ENCODE measurements around the gene CEP170B. TPM values are rescaled to one million over a fixed set of nuclear protein-coding genes. Genes with fewer than 3 reads are reported as not detected.

The CEP170B gene
- total and polyA plus RNA-seq, 2 of the 13 experiments (the other 11 are each of a cell fraction or from before 2014, with no cell fraction given), result 4.3 to 8.8 TPM

DNA sequence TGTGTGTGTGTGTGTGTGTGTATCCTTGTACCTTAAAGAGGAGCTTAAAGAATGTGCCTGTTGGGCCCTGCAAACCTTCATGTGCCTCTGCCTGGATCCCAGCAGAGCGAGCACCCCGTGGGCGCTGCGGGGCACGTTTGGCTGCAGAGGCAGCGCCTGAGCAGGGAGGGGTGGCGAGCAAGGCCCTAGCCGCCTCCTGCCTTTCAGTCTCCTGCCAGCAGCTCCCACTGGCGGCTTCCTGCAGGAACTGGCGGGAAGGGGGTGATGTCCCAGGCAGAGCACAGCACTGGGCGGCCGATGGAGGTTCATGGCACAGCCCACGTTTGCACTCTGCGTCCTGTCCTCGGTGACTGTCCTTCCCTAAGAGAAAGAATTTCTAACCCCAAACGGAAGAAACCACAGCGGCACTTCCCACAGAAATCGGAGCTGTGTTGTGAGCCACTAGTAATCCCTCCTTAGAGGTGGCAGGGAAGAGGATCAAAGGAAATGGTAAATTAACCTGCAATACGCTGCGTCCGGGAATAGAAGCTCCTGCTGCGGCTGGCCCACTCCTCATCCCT is 44.3 kb upstream of the CEP170B start (continued):
- TF ChIP-seq, protein P1, sequence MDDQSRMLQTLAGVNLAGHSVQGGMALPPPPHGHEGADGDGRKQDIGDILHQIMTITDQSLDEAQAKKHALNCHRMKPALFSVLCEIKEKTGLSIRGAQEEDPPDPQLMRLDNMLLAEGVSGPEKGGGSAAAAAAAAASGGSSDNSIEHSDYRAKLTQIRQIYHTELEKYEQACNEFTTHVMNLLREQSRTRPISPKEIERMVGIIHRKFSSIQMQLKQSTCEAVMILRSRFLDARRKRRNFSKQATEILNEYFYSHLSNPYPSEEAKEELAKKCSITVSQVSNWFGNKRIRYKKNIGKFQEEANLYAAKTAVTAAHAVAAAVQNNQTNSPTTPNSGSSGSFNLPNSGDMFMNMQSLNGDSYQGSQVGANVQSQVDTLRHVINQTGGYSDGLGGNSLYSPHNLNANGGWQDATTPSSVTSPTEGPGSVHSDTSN (CRISPR knock-in tag; IDR thresholded peaks at IDR 0.05; ENCODE audit: borderline replicate concordance), result no peak
- TF ChIP-seq RBFOX2 (IDR thresholded peaks at IDR 0.05; ENCODE audit: low read depth, low read length) (0 out of 2 replicates have a peak, but pooled peaks have one; percentile 43), FLYWCH1 (CRISPR knock-in tag; IDR thresholded peaks at IDR 0.05) (no peak), ZNF382 (CRISPR knock-in tag; IDR thresholded peaks at IDR 0.05; ENCODE audit: borderline replicate concordance) (no peak), ZNF253 (CRISPR knock-in tag; IDR thresholded peaks at IDR 0.05; ENCODE audit: borderline replicate concordance) (no peak), ZNF460 (CRISPR knock-in tag; IDR thresholded peaks at IDR 0.05; ENCODE audit: borderline replicate concordance) (no peak), JUNB (CRISPR knock-in tag; IDR thresholded peaks at IDR 0.05; ENCODE audit: borderline replicate concordance) (no peak), ASH2L (IDR thresholded peaks at IDR 0.05; ENCODE audit: insufficient read length, low read depth, low read length) (no peak), GFI1 (CRISPR knock-in tag; IDR thresholded peaks at IDR 0.05; ENCODE audit: borderline replicate concordance) (no peak), ONECUT2 (CRISPR knock-in tag; IDR thresholded peaks at IDR 0.05) (no peak; the same call in 1 of the 2 replicates), ZNF30 (CRISPR knock-in tag; IDR thresholded peaks at IDR 0.05) (no peak), YEATS4 (CRISPR knock-in tag; IDR thresholded peaks at IDR 0.05; ENCODE audit: borderline replicate concordance) (no peak), ZNF234 (CRISPR knock-in tag; conservative IDR thresholded peaks at IDR 0.05) (no peak)
- TF ChIP-seq, protein P2, sequence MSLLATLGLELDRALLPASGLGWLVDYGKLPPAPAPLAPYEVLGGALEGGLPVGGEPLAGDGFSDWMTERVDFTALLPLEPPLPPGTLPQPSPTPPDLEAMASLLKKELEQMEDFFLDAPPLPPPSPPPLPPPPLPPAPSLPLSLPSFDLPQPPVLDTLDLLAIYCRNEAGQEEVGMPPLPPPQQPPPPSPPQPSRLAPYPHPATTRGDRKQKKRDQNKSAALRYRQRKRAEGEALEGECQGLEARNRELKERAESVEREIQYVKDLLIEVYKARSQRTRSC (CRISPR knock-in tag; IDR thresholded peaks at IDR 0.05; ENCODE audit: low read depth), result no peak
- TF ChIP-seq, protein P3, sequence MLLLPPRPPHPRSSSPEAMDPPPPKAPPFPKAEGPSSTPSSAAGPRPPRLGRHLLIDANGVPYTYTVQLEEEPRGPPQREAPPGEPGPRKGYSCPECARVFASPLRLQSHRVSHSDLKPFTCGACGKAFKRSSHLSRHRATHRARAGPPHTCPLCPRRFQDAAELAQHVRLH (CRISPR knock-in tag; IDR thresholded peaks at IDR 0.05; ENCODE audit: borderline replicate concordance, low read depth), result no peak
- TF ChIP-seq, protein P4, sequence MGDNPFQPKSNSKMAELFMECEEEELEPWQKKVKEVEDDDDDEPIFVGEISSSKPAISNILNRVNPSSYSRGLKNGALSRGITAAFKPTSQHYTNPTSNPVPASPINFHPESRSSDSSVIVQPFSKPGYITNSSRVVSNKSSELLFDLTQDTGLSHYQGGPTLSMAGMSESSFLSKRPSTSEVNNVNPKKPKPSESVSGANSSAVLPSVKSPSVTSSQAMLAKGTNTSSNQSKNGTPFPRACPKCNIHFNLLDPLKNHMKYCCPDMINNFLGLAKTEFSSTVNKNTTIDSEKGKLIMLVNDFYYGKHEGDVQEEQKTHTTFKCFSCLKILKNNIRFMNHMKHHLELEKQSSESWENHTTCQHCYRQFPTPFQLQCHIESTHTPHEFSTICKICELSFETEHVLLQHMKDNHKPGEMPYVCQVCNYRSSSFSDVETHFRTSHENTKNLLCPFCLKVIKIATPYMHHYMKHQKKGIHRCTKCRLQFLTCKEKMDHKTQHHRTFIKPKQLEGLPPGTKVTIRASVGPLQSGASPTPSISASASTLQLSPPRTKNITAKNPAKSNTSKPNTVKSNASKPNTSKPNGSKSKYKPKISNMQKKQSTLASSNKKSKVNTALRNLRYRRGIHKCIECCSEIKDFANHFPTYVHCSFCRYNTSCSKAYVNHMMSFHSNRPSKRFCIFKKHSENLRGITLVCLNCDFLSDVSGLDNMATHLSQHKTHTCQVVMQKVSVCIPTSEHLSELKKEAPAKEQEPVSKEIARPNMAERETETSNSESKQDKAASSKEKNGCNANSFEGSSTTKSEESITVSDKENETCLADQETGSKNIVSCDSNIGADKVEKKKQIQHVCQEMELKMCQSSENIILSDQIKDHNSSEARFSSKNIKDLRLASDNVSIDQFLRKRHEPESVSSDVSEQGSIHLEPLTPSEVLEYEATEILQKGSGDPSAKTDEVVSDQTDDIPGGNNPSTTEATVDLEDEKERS (CRISPR knock-in tag; IDR thresholded peaks at IDR 0.05), result no peak
- TF ChIP-seq, protein P5, sequence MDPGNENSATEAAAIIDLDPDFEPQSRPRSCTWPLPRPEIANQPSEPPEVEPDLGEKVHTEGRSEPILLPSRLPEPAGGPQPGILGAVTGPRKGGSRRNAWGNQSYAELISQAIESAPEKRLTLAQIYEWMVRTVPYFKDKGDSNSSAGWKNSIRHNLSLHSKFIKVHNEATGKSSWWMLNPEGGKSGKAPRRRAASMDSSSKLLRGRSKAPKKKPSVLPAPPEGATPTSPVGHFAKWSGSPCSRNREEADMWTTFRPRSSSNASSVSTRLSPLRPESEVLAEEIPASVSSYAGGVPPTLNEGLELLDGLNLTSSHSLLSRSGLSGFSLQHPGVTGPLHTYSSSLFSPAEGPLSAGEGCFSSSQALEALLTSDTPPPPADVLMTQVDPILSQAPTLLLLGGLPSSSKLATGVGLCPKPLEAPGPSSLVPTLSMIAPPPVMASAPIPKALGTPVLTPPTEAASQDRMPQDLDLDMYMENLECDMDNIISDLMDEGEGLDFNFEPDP (CRISPR knock-in tag; conservative IDR thresholded peaks at IDR 0.05), result no peak
